Left kidney (tissue), 2 donors: Measurements from ENCODE around the gene KIF1B. TPM values are rescaled to one million over a fixed set of nuclear protein-coding genes. Genes with fewer than 3 reads are reported as not detected.
"Not testable (repeated sequence)": the region's sequence is repeated elsewhere in the genome, so short reads cannot be mapped to it uniquely, and the experiment has no call there.

Experiments
- DNase-seq: peaks from one replicate; pipeline ENCODE4 v3.0.0-alpha.2; 2013
- polyA plus RNA-seq: library from polyadenylated mRNA; unstranded; fragments of 120-200 nt; gene quantifications from one replicate; pipeline ENCODE4 v1.2.1, GENCODE V29; 2013; ENCODE audit not compliant: insufficient read length

Gene KIF1B
- polyA plus RNA-seq, 1 donor: 55.5 TPM

DNA sequence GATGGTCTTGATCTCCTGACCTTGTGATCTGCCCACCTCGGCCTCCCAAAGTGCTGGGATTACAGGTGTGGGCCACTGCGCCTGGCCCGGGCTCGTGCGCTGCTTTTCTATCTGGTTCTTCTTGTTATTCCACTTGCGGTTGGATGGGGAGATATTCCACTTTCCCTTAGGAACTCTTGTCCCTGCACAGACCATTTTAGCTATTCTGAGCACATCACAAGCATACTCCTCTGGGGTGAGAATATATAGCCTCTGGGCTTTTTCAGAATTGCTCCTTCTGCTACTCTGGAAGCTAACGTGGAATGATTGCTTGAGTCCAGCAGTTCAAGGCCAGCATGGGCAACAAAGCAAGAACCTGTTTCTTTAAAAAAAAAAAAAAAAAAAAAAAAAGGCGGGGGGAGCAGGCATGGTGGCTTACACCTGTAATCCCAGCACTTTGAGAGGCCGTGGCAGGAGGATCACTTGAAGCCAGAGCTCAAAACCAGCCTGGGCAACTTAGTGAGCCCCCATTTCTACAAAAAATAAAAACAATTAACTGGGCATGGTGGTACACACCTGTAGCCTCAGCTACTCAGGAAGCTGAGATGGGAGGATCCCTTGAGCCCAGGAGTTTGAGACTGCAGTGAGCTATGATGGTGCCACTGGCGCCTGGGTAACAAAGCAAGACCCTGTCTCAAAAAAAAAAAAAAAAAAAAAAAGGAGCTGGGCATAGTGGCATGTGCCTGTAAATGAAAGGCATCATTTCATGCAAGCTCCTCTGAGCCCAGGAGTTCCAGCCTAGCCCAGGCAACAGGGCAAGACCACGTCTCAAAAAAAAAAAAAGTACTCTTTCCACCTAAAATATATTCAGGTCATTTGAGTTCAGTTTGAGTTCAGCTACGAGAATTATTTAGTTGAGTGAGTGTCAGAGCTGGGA lies 176.6 kb downstream of the KIF1B start:
- no peak for DNase-seq

DNA sequence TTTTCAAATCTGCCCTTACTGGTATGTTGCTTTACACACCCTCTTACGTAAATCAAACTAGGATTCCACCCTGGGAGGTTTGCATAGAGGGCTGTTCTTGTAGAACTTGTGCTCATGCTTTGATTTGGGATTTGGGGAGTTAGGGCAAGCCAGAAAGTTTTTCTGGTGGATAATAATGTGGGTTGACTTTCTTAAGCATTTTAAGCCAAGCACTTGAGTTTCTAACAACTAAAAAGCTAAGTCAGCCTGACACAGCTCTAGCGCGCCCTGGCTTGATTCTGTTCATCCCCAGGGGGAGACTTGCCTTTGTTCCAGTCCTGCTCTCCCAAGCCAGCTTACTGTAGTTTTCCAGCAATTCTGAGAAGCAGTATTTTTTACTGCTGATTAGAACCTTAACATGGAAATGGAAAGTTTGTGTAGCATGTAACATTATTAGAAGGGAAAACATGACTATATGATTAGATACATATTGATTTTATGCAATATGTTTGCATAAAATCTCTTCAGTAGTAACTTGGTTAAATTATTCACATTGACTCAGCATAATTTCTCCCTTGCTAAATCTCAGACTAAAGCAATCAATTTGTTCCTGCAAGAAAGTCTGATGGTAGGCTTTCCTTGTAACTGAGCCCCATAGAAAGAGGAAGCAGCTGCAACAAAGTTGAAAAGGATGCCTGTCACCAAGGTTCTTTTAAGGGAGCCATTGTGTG lies 177.5 kb downstream of the KIF1B start:
- peak; percentile 24 for DNase-seq

DNA sequence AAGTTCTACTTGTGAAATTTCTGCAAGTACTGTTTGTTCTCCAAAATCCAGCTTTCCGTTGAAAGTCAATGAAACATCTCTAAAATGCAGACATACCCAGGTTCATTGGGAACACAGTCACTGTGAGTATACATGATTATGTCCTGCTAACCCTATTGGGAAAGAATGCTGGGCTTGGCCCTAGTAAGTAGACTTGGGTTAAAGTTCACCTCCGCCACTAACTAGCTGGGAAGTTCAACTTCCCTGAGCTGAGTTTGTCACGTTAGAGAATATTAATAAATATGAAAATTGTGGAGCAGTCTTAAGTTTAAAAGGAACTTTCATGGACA lies 178.0 kb downstream of the KIF1B start:
- DNase-seq: no peak

DNA sequence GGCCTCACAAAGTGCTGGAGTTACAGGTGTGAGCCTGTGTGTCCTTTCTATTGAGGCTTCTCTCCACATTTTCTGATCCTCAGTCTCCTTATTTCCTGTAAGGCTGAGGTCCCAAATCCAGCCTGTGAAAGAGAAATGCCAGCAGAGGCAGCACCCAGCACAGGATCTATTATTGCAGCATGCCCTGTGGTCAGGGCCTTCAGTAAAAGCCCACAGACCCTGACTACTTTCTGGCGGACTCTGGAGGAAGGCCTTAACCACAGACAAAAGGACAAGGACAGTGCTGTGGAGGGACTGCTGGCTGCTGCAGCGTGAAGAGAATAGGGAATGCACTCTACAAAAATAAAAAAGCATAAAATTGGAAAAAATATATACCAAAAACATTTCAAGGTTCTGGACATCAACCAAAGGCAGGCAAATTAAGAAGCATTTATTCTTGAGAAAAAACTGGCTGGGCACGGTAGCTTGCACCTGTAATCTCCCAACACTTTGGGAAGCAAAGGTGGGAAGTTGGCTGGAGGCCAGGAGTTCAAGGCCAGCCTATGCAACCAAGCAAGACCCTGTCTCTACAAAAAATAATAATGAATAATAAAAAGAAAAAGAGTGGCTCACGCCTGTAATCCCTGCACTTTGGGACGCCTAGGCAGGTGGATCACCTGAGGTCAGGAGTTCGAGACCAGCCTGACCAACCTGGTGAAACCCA lies 179.1 kb downstream of the KIF1B start:
- no peak for DNase-seq

DNA sequence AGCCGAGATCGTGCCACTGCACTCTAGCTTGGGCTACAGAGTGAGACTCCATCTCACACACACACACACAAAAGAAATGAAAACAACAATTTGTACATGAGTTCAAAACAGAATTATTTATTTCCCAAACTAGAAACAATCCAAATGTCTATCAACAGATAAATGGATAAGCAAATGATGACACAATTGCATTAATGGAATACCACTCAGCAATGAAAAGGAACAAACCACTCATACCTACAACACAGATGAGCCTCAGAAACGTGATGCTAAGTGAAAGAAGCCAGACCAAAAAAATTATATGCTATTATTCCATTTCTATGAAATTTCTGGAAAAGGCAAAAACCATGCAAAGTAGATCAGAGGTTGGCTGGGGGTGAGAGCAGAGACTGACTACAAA lies 186.5 kb downstream of the KIF1B start:
- DNase-seq: no peak

DNA sequence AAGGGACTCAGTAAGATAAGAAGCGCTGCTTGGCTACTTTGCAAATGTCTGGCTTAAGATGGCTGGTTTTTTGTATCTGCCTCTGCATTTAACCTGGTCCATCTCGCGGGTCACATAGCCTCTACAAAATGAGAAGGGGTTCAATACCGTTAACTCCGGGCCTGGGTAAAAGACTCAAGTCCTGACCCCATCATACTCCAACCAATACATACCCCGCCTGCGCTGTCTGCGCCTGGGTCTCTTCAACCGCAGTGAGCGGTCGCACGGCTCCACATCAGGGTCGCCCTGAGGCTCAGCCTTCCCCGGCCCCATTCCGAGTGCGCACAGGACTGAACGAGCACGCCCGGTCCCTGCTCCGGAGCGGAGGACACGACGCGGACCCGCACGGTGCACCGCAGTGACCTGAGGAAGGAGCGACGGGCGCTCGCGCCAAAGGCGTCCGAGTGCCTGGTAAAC lies 187.9 kb downstream of the KIF1B start:
- DNase-seq: no peak

DNA sequence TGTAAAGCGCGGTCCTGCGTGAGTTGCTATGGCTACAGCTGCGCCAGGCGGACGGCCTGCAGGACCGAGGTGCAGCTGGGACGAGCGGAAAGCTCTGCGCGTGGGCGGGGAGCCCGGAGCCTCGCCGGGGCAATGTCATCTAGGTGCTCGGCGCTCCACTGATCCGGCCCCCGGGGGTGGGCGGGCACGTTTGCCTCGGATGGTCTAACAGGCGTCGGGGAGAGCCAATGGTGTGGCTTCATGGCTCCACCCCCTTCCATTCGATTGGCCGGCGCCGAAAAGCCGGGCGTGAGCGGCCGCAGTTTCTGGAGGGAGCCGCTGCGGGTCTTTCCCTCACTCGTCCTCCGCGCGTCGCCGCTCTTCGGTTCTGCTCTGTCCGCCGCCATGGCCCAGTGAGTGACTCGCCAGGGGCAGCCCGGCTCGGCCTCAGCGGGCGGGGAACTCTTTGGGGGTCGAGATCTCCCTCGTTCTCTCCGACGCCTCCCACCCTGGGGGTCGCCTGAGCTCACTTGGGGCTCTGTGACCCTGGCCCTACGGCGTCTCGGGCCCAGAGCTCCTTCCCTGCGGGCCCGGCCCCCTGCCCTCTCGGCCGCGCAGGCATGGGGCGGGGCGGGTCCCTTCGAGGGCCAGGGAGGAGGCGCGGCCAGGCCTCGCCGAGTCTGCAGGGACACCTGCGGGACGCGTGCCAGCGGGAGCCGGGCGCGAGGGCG lies 188.5 kb downstream of the KIF1B start, which contains the start of gene PGD:
PGD (plus strand) TSS at position 331 of the 710 bp plus-strand sequence; CDS start at position 385, 54 bp downstream.
- DNase-seq: peak; percentile 97

DNA sequence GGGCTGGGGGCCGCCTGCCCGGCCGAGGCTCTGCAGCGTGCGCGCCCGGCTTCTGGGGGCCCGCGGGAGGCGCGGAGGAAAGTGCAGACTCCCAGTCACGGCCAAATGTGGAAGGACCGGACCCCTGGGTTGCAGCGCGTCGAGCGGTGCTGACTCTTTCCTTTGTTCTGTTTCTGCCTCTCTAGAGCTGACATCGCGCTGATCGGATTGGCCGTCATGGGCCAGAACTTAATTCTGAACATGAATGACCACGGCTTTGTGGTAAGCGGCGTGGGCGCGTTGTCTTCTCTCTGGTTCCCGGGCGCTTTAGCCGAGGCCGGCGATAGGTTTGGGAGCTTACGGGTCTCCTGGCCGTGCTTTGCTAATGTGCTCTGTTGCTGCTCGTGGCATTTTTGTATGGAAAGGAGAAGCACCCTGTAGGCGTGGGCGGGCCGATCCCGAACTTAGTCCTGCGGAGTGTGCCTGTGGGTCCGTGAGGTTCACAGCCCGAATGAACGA lies 189.1 kb downstream of the KIF1B start:
- DNase-seq: no peak

DNA sequence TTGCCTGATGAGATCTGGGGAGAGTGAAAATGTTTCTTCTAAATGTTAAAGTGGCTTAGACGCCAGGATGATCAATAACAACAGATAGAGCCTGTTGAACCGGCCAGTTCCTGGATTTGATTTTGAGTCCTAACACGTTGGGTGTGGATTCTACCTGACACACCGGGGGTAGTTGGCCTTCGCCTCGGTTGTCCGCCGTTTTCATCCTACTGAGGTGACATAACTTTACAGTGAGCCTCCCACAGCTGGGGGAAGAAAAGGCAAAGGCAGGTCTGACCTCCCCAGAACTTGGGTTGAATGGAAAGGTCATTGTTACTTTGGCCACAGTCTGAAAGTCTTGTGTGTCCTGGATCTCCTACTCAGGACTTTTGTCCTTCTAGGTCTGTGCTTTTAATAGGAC lies 189.6 kb downstream of the KIF1B start:
- DNase-seq: no peak

DNA sequence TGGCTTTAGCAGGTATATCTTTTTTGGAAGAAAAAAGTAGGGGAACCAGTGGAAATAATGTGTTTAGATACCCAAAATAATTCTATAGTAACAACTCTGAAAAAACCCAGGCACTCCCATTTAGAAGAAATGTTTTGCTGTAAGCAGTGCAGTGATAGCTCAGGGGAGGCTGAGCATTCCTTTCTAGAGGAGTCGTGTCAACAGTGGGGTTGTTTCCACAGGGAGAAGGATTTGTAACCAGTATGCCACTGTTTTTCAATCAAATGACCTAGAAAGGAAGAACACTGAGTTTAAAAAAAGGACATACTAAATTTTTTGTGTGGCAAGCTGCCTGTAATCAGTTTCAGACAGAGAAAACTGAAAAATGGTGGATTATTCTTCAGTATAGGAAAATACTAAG lies 190.9 kb downstream of the KIF1B start:
- DNase-seq: no peak

DNA sequence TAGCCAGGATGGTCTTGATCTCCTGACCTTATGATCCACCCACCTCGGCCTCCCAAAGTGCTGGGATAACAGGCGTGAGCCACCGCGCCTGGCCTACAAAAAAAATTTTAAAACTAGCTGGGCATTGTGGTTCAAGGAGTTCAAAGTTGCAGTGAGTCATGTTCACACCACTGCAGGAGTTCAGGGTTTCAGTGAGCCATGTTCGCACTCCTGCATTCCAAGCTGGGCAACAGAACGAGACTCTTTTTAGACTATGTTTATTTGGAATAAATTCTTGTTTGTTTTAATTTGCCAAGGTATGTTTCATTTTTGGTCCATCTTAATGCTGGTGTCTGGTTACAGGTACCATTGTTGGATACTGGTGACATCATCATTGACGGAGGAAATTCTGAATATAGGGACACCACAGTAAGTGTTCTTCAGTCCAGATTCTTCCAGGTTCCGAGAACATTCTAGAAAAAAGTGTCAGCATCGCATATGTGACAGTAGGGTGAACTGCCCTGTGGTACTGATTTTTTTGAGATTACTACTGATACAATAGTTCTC lies 192.4 kb downstream of the KIF1B start:
- no peak for DNase-seq

DNA sequence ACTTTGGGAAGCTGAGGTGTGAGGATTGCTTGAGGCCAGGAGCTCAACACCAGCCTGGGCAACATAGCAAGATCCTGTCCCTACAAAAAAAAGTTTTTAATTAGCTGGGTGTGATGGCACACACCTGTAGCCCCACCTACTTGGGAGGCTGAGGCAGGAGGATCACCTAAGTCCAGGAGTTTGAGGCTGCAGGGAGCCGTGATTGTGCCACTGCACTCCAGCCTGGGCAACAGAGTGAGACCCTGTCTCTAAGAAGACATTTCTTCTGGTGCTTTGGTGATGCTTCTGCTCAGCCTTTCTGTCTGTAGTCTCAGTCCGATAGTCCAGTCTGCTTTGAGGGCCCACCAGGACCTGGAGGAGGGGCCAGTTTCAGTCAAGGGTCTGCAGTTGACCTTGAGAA lies 196.8 kb downstream of the KIF1B start:
- DNase-seq: no peak

DNA sequence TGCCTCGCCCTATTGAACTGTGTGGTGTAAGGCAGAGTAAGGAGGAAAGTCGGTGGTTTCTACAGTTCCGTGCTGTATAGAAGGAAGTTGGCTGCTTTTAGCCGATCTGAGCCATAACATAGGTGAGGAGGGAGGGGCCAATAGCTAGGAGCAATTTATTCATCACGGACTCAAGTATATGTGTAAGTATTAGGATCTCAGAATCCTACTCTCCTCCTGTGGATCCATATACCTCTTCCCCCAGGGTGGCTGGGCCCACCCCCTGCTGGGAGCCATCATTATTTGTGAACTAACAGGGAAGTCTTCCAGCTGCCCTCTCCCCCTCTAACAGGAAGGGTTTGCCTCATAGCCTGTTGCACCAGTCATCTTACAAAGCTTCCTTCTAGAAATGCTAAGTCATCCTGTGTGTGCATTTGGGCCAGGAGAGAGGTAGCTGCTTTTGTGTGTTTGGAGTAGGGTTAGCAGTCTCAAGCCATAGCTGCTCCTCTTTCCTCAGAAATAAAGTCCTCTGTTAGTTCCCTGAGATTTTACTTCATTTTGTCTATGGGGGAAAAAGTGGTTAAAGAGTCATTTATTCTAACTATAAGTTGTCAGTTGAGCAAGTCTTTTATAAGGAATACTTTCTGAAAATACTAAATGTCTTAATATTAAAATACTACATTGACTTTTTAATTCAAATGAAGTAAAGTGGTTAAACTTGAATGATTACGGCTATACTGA lies 205.0 kb downstream of the KIF1B start:
- no peak for DNase-seq

DNA sequence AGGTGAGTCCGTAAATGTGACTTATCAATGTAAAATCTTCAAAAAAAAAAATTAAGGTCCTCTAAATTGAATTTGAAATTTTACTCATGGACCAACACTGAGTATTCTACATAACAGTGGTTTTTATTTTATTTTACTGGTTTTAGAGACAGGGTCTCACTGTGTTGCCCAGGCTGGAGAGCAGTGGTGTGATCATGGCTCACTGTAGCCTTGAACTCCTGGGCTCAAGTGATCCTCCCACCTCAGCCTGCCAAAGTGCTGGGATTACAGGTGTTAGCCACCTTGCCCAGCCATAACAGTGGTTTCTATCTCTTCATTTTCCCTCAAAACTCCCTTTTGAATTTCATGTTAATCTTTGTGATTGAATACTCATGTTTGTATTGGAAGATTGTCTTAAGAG lies 205.6 kb downstream of the KIF1B start:
- DNase-seq: not testable (repeated sequence)

DNA sequence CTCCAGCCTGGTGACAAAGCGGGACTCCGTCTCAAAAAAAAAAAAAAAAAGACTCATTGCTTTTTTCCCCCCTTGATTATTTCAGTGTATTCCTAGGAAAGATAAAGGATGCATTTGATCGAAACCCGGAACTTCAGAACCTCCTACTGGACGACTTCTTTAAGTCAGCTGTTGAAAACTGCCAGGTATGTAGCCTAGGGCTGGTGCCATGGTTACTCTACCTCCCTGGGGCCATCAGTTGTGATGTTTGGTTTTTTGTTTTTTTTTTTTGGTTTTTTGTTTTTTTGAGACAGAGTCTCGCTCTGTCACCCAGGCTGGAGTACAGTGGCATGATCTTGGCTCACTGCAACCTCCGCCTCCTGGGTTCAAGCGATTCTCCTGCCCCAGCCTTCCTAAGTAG lies 208.4 kb downstream of the KIF1B start:
- DNase-seq: not testable (repeated sequence)

DNA sequence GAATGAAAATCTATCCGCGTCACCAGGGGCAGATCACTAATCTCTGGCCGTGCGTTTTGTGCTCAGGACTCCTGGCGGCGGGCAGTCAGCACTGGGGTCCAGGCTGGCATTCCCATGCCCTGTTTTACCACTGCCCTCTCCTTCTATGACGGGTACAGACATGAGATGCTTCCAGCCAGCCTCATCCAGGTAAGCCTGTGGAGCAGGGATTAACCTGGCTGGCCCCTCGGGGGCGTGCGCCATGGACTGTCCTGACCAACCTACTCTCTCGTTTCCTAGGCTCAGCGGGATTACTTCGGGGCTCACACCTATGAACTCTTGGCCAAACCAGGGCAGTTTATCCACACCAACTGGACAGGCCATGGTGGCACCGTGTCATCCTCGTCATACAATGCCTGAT lies 209.0 kb downstream of the KIF1B start:
- DNase-seq: no peak

DNA sequence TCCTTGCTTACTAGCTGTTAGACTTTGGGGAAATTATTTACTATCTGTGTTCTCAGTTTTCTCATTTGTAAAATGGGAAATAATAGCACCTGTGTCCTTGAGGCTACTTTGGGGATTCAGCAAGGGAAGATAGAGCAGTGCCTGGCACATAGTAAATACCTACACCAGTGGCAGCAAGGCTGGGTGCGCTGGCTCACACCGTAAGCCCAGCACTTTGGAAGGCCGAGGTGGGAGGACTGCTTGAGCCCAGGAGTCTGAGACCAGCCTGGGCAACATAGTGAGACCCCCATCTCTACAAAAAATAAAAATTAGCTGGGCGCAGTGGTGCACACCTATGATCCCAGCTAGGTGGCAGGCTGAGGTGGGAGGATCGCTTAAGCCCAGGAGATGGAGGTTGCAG lies 211.3 kb downstream of the KIF1B start:
- DNase-seq: no peak

DNA sequence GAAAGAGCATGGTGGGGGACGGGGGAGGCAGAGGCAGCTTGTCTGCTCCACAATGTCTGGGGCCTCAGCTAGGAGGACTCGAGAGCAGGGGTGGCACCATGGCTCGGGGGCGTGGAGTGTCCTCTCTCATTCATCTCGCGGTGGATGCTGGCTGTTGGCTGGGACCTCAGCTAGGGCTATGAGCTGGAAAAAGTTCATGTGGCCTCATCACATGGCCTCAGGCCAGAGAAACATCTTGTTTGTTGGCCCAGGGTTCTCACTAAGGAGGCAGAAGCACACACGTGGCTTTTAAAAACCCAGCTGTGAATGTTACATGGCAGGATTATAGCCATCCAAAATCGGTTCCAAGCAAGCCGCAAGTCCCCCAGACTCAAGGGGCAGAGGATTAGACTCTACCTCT lies 213.7 kb downstream of the KIF1B start:
- DNase-seq: no peak

DNA sequence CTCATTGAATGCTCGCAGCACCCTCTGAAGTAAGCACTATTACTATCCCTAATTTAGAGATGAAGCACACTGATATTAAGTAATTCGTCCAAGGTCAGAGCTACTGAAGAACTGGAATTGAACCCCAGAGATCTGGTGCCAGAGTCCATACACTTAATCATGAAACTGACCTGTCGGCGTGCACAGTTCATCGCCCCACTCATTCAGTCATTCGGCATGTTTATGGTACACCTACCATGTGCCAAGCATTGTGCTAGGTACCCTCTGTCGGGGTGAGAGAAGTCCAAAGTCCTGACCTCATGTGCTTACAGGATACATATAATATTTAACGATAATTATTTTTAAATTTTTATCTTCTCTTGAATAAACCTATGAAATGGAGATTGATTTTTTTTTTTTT lies 214.3 kb downstream of the KIF1B start:
- no peak for DNase-seq

DNA sequence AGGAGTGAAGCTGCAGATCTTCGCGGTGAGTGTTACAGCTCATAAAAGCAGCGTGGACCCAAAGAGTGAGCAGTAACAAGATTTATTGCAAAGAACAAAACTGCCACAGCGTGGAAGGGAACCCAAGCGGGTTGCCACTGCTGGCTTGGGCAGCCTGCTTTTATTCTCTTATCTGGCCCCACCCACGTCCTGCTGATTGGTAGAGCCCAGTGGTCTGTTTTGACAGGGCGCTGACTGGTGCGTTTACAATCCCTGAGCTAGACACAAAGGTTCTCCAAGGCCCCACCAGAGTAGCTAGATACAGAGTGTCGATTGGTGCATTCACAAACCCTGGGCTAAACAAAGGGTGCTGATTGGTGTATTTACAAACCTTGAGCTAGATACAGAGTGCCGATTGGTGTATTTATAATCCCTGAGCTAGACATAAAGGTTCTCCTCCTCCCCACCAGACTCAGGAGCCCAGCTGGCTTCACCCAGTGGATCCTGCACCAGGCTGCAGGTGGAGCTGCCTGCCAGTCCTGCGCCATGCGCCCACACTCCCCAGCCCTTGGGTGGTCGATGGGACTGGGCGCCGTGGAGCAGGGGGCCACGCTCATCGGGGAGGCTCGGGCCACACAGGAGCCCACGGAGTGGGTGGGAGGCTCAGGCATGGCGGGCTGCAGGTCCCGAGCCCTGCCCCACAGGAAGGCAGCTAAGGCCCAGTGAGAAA lies 215.6 kb downstream of the KIF1B start:
- DNase-seq: not testable (repeated sequence)
